Right lobe of liver (tissue), 6 donors: ENCODE measurements around the gene POP4. TPM values are rescaled to one million over a fixed set of nuclear protein-coding genes. Genes with fewer than 3 reads are reported as not detected.

Source experiments
- ATAC-seq, 4 donors: fragments of 200-7000 bp; cut with Tn5 transposase; one replicate each; pipeline ENCODE4 v1.9.1; 2020; ENCODE audit warnings: mild to moderate bottlenecking in 4 of 4, moderate library complexity in 4 of 4
- DNase-seq, 3 donors: peaks; one replicate each; pipeline ENCODE4 v3.0.0-alpha.2; 2020
- H3K27ac ChIP-seq, 3 donors: fragments of 200-600 bp; one replicate each; pipeline ENCODE4 v1.8.0; 2022
- H3K27me3 ChIP-seq, 2 donors: fragments of 200-600 bp; one replicate each; pipeline ENCODE4 v1.8.0; 2022
- H3K36me3 ChIP-seq, 4 donors: fragments of 200-600 bp; sonication (generic) in 1 of 4; one replicate each; pipeline versions ENCODE4 v1.5.1 to v1.8.0; 2017 to 2022; ENCODE audit warnings: control low read depth in 1 of 4
- H3K4me1 ChIP-seq, 4 donors: fragments of 200-600 bp; sonication (generic) in 1 of 4; one replicate each; pipeline versions ENCODE4 v1.5.1 to v1.8.0; 2017 to 2022; ENCODE audit warnings: control low read depth in 1 of 4
- H3K4me3 ChIP-seq, 3 donors: fragments of 200-600 bp; one replicate each; pipeline ENCODE4 v1.8.0; 2022
- H3K9me3 ChIP-seq, 4 donors: fragments of 200-600 bp; sonication (generic) in 1 of 4; one replicate each; pipeline versions ENCODE4 v1.5.1 to v1.8.0; 2017 to 2022; ENCODE audit warnings: control low read depth in 1 of 4
- POLR2A ChIP-seq: fragments of 450-650 bp; IDR thresholded peaks from one replicate; pipeline ENCODE4 v1.6.1; 2017; ENCODE audit warnings: antibody characterized with exemption, mild to moderate bottlenecking
- WGBS: methylation state at CpG from one replicate; pipeline ENCODE4 v1.1.6; 2018; ENCODE audit warnings: low coverage, low lambda C conversion rate; ENCODE audit not compliant: insufficient coverage; ENCODE audit errors: missing lambda C conversion rate; 5-methylcytosine and 5-hydroxymethylcytosine counted together
- intact Hi-C, 2 donors: fragments of 100-400 bp; cut with DNase I; formaldehyde crosslinking; loops; one replicate each; pipeline versions ENCODE4 v1.11.2 to v1.14.1; 2022
- total RNA-seq, 6 experiments: library from RNA; depleted of rRNA in 2 of 6; stranded (reverse); fragments of >200 nt in 2 of 6; fragmentation: NEBNext Ultra II Directional in 3 of 6; extraction: Animal tissue kit (Norgen Biotek cat#: 25700) in 3 of 6; gene quantifications; one replicate each; pipeline versions ENCODE4 v1.1.0 to v1.2.4, GENCODE V29; 2016 to 2023
- TF ChIP-seq, protein P1 (sequence below), 4 donors: fragments of 200-600 bp in 3 of 4; fragments of 450-650 bp in 1 of 4; IDR thresholded peaks; one replicate each; pipeline versions ENCODE4 v1.5.1 to v1.8.0; 2016 to 2022; ENCODE audit warnings: antibody characterized with exemption in 4 of 4, mild to moderate bottlenecking in 2 of 4
- donor health status: DM: no; HTN: yes; CAD: no.
- donor health status: DM: no; HTN: no; CAD: no.
- donor health status: DM: no; HTN: no; CAD: no.
- donor health status: DM: no; HTN: yes; CAD: no.
- donor health status: DM: no; HTN: yes; CAD: no.

The POP4 gene
- total RNA-seq, 6 experiments from 2014 or later, result 28.5 to 58.5 (median 34.8) TPM

DNA sequence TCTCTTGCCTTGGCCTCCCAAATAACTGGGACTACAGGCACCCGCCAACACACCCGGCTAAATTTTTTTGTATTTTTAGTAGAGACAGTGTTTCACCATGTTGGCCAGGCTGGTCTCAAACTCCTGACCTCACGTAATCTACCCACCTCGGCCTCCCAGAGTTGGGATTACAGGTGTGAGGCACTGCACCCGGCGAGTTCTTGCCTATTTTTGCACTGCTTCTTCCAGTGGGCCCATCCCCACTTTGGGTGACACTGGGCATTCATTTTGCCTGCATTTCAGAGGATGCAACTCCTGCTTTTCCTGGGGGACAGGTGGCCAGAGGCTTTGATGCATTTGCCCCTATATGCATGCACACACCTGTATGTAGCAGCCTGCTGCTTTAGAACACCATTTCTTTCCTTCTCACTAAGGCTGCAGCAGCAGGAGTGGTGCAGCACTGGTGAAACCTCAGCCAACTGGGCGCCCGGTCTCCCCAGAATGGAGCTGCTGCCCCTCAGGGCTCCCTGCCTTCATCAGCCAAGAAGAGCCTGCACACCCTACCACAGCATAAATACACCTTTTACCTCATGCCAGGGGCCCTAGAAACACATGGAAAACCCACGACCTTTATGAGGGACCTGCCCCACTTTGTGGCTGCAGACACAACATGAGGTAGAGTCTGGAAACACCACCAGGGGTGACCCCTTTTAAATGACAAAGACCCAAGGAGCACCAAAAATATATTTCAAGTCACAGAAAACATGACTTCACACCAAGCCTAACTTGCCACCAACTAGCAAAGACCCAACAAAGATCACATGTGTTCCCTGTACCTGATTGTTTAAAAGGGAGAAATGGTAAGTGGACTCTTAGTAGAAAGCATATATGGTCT is 36.8 kb upstream of the POP4 start:
- ATAC-seq (no peak), DNase-seq (no peak)
- 34% methylated on average over 9 of the region's 9 CpGs for WGBS
- no peak for TF ChIP-seq POLR2A
- TF ChIP-seq, protein P1, sequence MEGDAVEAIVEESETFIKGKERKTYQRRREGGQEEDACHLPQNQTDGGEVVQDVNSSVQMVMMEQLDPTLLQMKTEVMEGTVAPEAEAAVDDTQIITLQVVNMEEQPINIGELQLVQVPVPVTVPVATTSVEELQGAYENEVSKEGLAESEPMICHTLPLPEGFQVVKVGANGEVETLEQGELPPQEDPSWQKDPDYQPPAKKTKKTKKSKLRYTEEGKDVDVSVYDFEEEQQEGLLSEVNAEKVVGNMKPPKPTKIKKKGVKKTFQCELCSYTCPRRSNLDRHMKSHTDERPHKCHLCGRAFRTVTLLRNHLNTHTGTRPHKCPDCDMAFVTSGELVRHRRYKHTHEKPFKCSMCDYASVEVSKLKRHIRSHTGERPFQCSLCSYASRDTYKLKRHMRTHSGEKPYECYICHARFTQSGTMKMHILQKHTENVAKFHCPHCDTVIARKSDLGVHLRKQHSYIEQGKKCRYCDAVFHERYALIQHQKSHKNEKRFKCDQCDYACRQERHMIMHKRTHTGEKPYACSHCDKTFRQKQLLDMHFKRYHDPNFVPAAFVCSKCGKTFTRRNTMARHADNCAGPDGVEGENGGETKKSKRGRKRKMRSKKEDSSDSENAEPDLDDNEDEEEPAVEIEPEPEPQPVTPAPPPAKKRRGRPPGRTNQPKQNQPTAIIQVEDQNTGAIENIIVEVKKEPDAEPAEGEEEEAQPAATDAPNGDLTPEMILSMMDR (IDR thresholded peaks at IDR 0.05), result no peak
- intact Hi-C loops, result no loop called here
- Histone ChIP-seq H3K4me3 (no peak overlapping the region), H3K9me3 (no peaks in the 10 kb centered on the region), H3K27me3 (no peaks in the 10 kb centered on the region), H3K36me3 (no peaks in the 10 kb centered on the region), H3K27ac (no peak overlapping the region), H3K4me1 (no peaks in the 10 kb centered on the region)

DNA sequence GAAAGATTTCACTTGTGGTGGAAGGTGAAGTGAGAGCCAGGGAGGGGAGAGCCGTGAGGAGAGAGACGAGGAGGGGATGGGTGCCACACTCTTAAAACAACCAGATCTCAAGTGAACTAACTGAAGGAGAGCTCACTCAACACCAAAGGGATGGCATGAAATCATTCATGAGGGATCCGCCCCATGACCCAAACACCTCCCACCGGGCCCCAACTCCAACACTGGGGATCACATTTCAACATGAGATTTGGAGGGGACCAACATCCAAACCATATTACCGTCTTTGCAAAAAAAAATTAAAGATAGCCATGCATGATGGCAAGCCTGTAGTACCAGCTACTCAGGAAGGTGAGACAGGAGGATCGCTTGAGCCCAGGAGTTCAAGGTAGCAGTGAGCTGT is 34.9 kb upstream of the POP4 start:
- Histone ChIP-seq H3K9me3 (no peaks in the 10 kb centered on the region), H3K4me3 (no peak overlapping the region), H3K27me3 (no peaks in the 10 kb centered on the region), H3K36me3 (no peaks in the 10 kb centered on the region), H3K27ac (no peak overlapping the region), H3K4me1 (no peaks in the 10 kb centered on the region)
- intact Hi-C loops, result no loop called here
- no peak for TF ChIP-seq POLR2A
- TF ChIP-seq, protein P1 (IDR thresholded peaks at IDR 0.05), result no peak
- 46% methylated on average over 5 of the region's 6 CpGs for WGBS
- DNase-seq (no peak), ATAC-seq (no peak)

DNA sequence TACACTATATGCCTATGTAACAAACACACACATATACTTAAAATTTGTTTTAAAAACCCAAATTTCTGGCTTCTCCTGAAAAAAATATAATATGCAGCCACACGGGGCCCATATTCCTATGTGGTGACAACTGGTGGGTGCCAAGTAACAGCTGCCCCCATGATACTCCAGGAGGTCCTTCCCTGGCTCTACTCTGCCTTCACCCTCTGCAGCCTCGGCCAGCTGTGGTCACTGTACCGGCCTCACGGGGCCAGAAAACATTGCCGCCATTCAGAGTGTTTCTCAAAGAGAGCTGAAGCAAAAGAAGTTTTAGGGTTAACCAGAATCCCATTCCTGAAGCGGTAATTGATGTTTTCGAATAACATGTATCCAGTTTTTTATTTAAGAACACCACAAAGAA is 32.6 kb upstream of the POP4 start:
- 45% methylated on average over 7 of the region's 7 CpGs for WGBS
- TF ChIP-seq, protein P1 (IDR thresholded peaks at IDR 0.05), result no peak
- TF ChIP-seq POLR2A, result no peak
- no peak overlapping the region for H3K27ac ChIP-seq
- no peak for ATAC-seq
- no peaks in the 10 kb centered on the region for H3K9me3 ChIP-seq
- H3K27me3 ChIP-seq, result no peaks in the 10 kb centered on the region
- H3K4me1 ChIP-seq, result no peaks in the 10 kb centered on the region
- intact Hi-C loops, result no loop called here
- H3K4me3 ChIP-seq, result no peak overlapping the region
- H3K36me3 ChIP-seq, result no peaks in the 10 kb centered on the region
- no peak for DNase-seq

DNA sequence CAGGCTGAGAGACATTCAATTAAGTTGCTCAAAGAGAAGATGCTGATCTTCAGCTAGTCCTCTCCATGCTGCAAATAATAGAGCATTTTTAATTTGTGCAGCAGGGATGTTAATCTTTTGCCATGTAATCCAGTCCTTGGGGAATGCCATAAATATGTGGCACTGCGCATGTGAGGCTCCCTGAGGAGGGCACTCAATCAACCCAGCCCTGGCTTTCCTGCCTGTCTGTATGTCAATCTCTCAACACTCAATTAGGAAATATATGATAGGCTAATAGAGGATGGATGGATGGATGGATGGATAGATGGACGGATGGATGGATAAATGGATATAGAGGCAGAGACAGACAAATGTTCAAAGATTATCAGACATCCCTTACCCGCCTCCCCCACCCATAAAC is 31.6 kb upstream of the POP4 start:
- Histone ChIP-seq H3K27ac (no peak overlapping the region), H3K4me3 (no peak overlapping the region), H3K27me3 (no peaks in the 10 kb centered on the region), H3K9me3 (no peaks in the 10 kb centered on the region), H3K36me3 (no peaks in the 10 kb centered on the region), H3K4me1 (no peaks in the 10 kb centered on the region)
- DNase-seq, result no peak
- ATAC-seq, result no peak
- intact Hi-C loops, result no loop called here
- no peak for TF ChIP-seq POLR2A
- TF ChIP-seq, protein P1 (IDR thresholded peaks at IDR 0.05), result no peak
- 37% methylated on average over 3 of the region's 3 CpGs for WGBS
